ENCODE data around the gene PLEKHO1.
"Not testable (repeated sequence)": the region's sequence is repeated elsewhere in the genome, so short reads cannot be mapped to it uniquely, and the experiment has no call there.

DNA sequence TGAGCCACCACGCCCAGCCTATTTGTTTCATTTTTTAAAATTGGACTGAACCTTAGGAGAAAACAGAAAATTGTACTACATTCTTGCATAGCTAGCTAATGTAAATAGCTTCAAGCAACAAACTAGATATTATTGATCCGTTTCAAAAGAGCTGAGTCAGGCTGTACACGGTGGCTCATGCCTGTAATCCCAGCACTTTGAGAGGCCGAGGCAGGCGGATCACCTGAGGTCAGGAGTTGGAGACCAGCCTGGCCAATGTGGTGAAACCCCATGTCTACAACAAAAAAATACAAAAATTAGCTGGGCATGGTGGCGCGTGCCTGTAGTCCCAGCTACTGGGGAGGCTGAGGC lies 36.7 kb downstream of the PLEKHO1 start:
- TF ChIP-seq ZFP3 (tag by site-specific recombination; IDR thresholded peaks at IDR 0.05; ENCODE audit: low read depth); ZNF133 (tag by site-specific recombination; IDR thresholded peaks at IDR 0.05); ZEB2 (tag by site-specific recombination; IDR thresholded peaks at IDR 0.05): not testable (repeated sequence)
- TF ChIP-seq, protein P1, sequence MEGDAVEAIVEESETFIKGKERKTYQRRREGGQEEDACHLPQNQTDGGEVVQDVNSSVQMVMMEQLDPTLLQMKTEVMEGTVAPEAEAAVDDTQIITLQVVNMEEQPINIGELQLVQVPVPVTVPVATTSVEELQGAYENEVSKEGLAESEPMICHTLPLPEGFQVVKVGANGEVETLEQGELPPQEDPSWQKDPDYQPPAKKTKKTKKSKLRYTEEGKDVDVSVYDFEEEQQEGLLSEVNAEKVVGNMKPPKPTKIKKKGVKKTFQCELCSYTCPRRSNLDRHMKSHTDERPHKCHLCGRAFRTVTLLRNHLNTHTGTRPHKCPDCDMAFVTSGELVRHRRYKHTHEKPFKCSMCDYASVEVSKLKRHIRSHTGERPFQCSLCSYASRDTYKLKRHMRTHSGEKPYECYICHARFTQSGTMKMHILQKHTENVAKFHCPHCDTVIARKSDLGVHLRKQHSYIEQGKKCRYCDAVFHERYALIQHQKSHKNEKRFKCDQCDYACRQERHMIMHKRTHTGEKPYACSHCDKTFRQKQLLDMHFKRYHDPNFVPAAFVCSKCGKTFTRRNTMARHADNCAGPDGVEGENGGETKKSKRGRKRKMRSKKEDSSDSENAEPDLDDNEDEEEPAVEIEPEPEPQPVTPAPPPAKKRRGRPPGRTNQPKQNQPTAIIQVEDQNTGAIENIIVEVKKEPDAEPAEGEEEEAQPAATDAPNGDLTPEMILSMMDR (tag by site-specific recombination; IDR thresholded peaks at IDR 0.05) = not testable (repeated sequence)

Measured in HEK293 (cell line).